NT2/D1 (cell line): Measurements from ENCODE around the gene CTSH.

Experiments used
- YY1 ChIP-seq: IDR thresholded peaks from 2 replicates; pipeline ENCODE4 v1.6.1; 2011; ENCODE audit not compliant: insufficient read length, insufficient read depth
- ZNF274 ChIP-seq: IDR thresholded peaks from 2 replicates; pipeline ENCODE4 v1.6.1; 2011; ENCODE audit warnings: mild to moderate bottlenecking, low read depth, low read length

GRCh38 chr15:78928616-78929093 is 16.2 kb downstream of the CTSH start:
- TF ChIP-seq ZNF274 (no peak), YY1 (no peak)
